ENCODE measurements around the gene PLEKHA7. TPM values are rescaled to one million over a fixed set of nuclear protein-coding genes. Genes with fewer than 3 reads are reported as not detected.

PLEKHA7 gene
- total and polyA plus RNA-seq, 5 donors from 2014 or later: 0.48 to 1.8 (median 0.73) TPM

DNA sequence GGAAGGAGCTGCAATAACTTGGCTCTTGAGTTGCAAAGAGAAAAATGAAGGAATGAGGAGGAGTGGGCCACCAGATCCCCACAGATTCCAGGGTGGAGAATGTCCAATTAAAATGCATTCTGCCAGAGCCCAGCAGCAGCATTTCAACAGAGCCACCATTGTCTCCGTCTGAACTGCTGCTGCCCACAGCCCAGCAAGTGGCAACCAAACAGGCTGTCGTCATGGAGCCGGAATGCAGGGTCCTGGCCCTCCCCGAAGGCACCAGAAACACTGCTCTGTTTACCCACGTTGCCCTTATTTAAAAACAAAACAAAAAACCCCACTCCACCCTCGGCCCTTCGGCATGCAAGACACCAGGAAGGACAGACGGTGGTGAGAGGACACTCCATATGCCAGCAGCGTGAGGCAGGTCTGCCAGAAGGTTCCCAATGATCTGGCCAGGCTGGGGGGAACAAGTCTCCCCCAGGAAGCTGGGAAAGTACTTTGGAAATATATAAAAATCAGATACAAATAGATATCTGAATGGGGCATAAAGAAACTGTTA, 32.5 kb downstream of the PLEKHA7 start:
- ATAC-seq (ENCODE audit: low read depth in 2 of 2): no peak
- H3K27me3 ChIP-seq (ENCODE audit: control insufficient read depth, insufficient read depth, low read length): no peaks in the 10 kb centered on the region
- peaks cover 7% of the 10 kb centered on the region for H3K4me1 ChIP-seq (ENCODE audit: control insufficient read depth, insufficient read depth, low read length, poor library complexity, severe bottlenecking)
- no peak overlapping the region for H3K4me3 ChIP-seq (ENCODE audit: low read depth, low read length)
- no peaks in the 10 kb centered on the region for H3K9me3 Mint-ChIP-seq
- DNase-seq: no peak
- H3K36me3 ChIP-seq (ENCODE audit: control insufficient read depth, insufficient read depth, low read length): no peaks in the 10 kb centered on the region
- no peak overlapping the region for H3K27ac Mint-ChIP-seq
- H3K27me3 Mint-ChIP-seq: peaks cover 5% of the 10 kb centered on the region
- peaks cover 7 to 15% (median 9%) of the 10 kb centered on the region in 4 donors for H3K4me1 Mint-ChIP-seq
- no peaks in the 10 kb centered on the region for H3K36me3 Mint-ChIP-seq
- H3K27ac ChIP-seq (ENCODE audit: insufficient read depth, low read length, poor library complexity, severe bottlenecking): no peak overlapping the region
- no peaks in the 10 kb centered on the region for H3K9me3 ChIP-seq (ENCODE audit: control insufficient read depth in 2 of 2, low read length in 2 of 2)
- no peak overlapping the region for H3K4me3 Mint-ChIP-seq

DNA sequence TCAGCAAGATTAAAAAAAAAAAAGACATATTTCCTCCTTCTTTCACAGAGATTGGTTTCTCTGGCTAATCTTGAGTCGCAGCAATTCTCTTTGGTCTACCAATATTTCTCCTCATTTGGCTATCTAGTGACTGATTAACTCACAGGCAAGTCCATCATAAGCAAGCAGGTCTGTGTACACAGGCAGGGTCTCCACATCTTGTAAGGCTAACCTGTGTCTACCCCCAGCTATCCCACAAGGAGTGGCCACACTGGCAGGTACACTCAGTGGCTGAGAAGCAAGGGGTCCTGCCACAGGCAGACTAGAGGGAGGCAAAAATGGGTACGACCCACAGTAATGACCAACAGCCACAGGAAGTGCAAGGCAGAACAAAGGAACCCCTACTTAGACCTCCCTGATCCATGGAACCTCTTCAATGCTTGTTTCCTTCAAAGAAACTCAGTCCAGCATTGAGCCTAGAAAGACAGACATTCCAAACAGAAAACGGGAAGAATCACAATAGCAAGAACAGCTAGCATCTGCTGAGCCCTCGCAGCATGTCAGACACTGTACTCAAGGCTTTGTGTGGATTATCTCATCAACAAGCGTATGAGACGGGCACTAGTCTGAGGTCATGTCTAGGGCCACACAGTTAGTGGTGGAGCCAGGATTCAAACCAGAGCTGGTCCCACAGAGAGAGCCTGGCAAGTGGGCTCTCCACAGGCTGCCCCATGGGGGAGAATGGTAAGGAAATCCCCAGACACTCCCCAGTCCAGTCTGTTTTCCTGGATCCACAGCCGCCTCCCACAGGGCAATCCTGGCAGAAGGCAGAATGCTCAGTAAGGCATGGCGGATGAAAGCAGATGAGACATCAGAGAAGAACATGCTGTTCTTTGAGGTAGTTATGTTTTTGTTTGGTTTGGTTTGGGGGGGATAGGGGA, 34.3 kb downstream of the PLEKHA7 start:
- DNase-seq (no peak), ATAC-seq (ENCODE audit: low read depth in 2 of 2) (no peak)
- H3K27ac ChIP-seq (ENCODE audit: insufficient read depth, low read length, poor library complexity, severe bottlenecking): no peak overlapping the region
- no peaks in the 10 kb centered on the region for H3K36me3 ChIP-seq (ENCODE audit: control insufficient read depth, insufficient read depth, low read length)
- H3K4me3 ChIP-seq (ENCODE audit: low read depth, low read length): no peak overlapping the region
- no peaks in the 10 kb centered on the region for H3K4me1 ChIP-seq (ENCODE audit: control insufficient read depth, insufficient read depth, low read length, poor library complexity, severe bottlenecking)
- Mint-ChIP-seq H3K9me3 (peaks cover 0 to 2% (median 0%) of the 10 kb centered on the region in 7 donors), H3K27ac (no peak overlapping the region), H3K27me3 (peaks cover 10% of the 10 kb centered on the region), H3K4me3 (no peak overlapping the region), H3K4me1 (no peaks in the 10 kb centered on the region), H3K36me3 (no peaks in the 10 kb centered on the region)
- H3K9me3 ChIP-seq (ENCODE audit: control insufficient read depth in 2 of 2, low read length in 2 of 2): no peaks in the 10 kb centered on the region
- H3K27me3 ChIP-seq (ENCODE audit: control insufficient read depth, insufficient read depth, low read length): no peaks in the 10 kb centered on the region

DNA sequence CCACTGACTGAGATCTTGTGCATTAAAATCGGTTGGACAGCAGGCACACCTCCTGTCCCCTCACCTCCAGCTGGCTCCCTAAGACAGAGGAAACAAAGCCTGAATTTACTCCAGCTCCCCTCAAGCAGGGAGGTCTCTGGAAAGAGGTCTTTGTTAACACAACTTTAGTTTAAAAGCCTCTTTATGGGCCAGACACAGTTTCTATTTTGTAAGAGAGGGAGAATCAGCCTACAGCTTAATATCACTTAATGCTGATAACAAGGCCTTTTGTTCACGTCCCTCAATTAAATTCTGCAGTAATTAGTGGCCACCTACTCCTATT, 36.3 kb downstream of the PLEKHA7 start:
- Mint-ChIP-seq H3K36me3 (no peaks in the 10 kb centered on the region), H3K4me3 (no peak overlapping the region), H3K4me1 (no peaks in the 10 kb centered on the region), H3K27ac (no peak overlapping the region), H3K9me3 (peaks cover 0 to 2% (median 0%) of the 10 kb centered on the region in 7 donors), H3K27me3 (peaks cover 10% of the 10 kb centered on the region)
- DNase-seq: no peak
- no peaks in the 10 kb centered on the region for H3K27me3 ChIP-seq (ENCODE audit: control insufficient read depth, insufficient read depth, low read length)
- no peak for ATAC-seq (ENCODE audit: low read depth in 2 of 2)
- H3K36me3 ChIP-seq (ENCODE audit: control insufficient read depth, insufficient read depth, low read length): no peaks in the 10 kb centered on the region
- H3K4me3 ChIP-seq (ENCODE audit: low read depth, low read length): no peak overlapping the region
- H3K4me1 ChIP-seq (ENCODE audit: control insufficient read depth, insufficient read depth, low read length, poor library complexity, severe bottlenecking): no peaks in the 10 kb centered on the region
- no peaks in the 10 kb centered on the region for H3K9me3 ChIP-seq (ENCODE audit: control insufficient read depth in 2 of 2, low read length in 2 of 2)
- H3K27ac ChIP-seq (ENCODE audit: insufficient read depth, low read length, poor library complexity, severe bottlenecking): no peak overlapping the region

DNA sequence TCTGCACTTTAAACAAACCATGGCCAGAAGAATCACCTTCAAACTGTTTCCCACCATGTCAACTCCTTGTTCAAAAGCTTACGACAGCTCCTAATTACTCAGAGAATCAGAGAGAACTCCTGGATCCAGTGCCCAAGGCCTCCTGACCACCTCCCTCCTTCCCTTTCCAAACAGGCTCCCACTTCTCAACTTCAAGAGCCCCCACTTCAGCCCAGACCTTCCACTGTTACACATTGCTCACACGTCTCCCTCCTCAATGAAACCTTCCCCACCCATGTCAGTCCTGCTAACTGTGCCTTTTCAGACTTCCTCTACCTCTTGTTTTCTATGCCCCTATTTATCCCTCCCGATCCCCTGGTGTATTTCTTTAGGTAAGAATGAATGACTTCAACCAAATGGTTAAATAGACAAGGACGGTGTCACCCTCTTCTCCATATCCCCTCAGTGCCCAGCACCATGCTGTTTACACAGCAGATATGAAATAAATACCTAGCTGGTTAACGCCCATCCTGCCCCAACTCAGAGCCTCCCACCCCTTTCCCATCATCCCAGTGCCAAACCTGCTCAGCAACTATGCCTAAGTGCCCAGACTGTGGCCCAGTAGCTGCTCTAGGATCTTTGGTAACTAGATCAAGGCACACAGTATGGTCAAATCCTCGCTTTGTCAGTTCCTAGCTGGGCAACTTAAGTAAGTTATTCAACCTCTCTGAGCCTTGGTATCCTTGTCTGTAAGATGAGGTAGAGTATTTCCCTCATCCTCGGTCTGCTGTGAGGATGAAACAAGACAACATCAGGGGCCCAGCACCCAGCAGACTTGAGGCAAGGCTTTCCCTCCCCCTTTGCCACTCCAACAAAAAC, 36.8 kb downstream of the PLEKHA7 start:
- peaks cover 0 to 2% (median 0%) of the 10 kb centered on the region in 7 donors for H3K9me3 Mint-ChIP-seq
- H3K4me3 Mint-ChIP-seq: no peak overlapping the region
- H3K4me3 ChIP-seq (ENCODE audit: low read depth, low read length): no peak overlapping the region
- H3K27ac Mint-ChIP-seq: no peak overlapping the region
- ATAC-seq (ENCODE audit: low read depth in 2 of 2) (no peak), DNase-seq (no peak)
- no peaks in the 10 kb centered on the region for H3K4me1 Mint-ChIP-seq
- no peaks in the 10 kb centered on the region for H3K27me3 ChIP-seq (ENCODE audit: control insufficient read depth, insufficient read depth, low read length)
- peaks cover 10% of the 10 kb centered on the region for H3K27me3 Mint-ChIP-seq
- H3K36me3 ChIP-seq (ENCODE audit: control insufficient read depth, insufficient read depth, low read length): no peaks in the 10 kb centered on the region
- H3K9me3 ChIP-seq (ENCODE audit: control insufficient read depth in 2 of 2, low read length in 2 of 2): no peaks in the 10 kb centered on the region
- no peak overlapping the region for H3K27ac ChIP-seq (ENCODE audit: insufficient read depth, low read length, poor library complexity, severe bottlenecking)
- H3K4me1 ChIP-seq (ENCODE audit: control insufficient read depth, insufficient read depth, low read length, poor library complexity, severe bottlenecking): no peaks in the 10 kb centered on the region
- no peaks in the 10 kb centered on the region for H3K36me3 Mint-ChIP-seq

DNA sequence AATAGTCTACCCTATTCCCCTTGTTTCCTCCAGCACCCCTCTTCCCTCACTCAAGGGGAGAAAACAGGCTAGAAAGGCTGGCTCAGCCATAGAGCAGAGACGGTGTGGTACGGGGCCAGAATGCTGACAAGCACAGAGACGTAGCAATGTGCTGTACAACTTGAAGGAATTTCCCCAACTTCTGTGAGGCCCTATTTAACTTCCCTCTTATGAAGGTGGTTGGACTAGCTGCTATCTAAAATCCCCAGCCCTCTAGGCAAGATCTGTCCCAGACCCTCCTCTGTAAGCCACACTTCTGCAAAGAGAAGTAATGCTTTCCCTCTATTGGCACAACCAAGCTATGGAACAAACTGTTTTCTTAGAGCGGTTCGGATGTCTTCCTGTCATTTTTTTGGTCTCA, 37.8 kb downstream of the PLEKHA7 start:
- Histone ChIP-seq H3K4me1 (ENCODE audit: control insufficient read depth, insufficient read depth, low read length, poor library complexity, severe bottlenecking) (no peaks in the 10 kb centered on the region), H3K36me3 (ENCODE audit: control insufficient read depth, insufficient read depth, low read length) (no peaks in the 10 kb centered on the region), H3K9me3 (ENCODE audit: control insufficient read depth in 2 of 2, low read length in 2 of 2) (no peaks in the 10 kb centered on the region), H3K27me3 (ENCODE audit: control insufficient read depth, insufficient read depth, low read length) (no peaks in the 10 kb centered on the region), H3K4me3 (ENCODE audit: low read depth, low read length) (no peak overlapping the region), H3K27ac (ENCODE audit: insufficient read depth, low read length, poor library complexity, severe bottlenecking) (no peak overlapping the region)
- Mint-ChIP-seq H3K9me3 (peaks cover 0 to 2% (median 0%) of the 10 kb centered on the region in 7 donors), H3K4me3 (no peak overlapping the region), H3K27ac (no peak overlapping the region), H3K4me1 (no peaks in the 10 kb centered on the region), H3K27me3 (peaks cover 10% of the 10 kb centered on the region), H3K36me3 (no peaks in the 10 kb centered on the region)
- no peak for DNase-seq
- ATAC-seq (ENCODE audit: low read depth in 2 of 2): no peak

DNA sequence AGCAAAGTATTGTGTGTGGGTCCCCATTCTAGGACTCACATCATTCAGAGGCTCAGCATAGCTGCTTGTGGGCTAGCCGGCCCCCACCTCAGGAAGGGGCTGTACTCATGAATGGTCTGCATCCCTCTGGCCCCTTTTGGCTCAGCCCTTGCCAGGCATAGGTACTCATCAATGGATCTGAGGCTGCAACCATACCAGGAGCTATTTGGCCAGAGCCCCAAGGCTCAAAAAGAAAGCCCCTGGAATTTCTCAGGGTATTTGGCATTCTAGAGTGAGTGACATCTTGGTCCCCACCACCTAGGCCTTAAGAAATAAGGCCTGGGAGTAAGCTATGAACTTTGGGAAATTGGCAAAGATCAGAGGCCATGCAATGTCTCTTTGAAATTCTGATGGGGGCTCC, 38.3 kb downstream of the PLEKHA7 start:
- Mint-ChIP-seq H3K36me3 (no peaks in the 10 kb centered on the region), H3K9me3 (peaks cover 0 to 2% (median 0%) of the 10 kb centered on the region in 7 donors), H3K4me3 (no peak overlapping the region), H3K4me1 (no peaks in the 10 kb centered on the region), H3K27me3 (peaks cover 12% of the 10 kb centered on the region), H3K27ac (no peak overlapping the region)
- no peak for ATAC-seq (ENCODE audit: low read depth in 2 of 2)
- H3K4me1 ChIP-seq (ENCODE audit: control insufficient read depth, insufficient read depth, low read length, poor library complexity, severe bottlenecking): no peaks in the 10 kb centered on the region
- DNase-seq: no peak
- no peak overlapping the region for H3K4me3 ChIP-seq (ENCODE audit: low read depth, low read length)
- no peaks in the 10 kb centered on the region for H3K36me3 ChIP-seq (ENCODE audit: control insufficient read depth, insufficient read depth, low read length)
- H3K27ac ChIP-seq (ENCODE audit: insufficient read depth, low read length, poor library complexity, severe bottlenecking): no peak overlapping the region
- no peaks in the 10 kb centered on the region for H3K9me3 ChIP-seq (ENCODE audit: control insufficient read depth in 2 of 2, low read length in 2 of 2)
- no peaks in the 10 kb centered on the region for H3K27me3 ChIP-seq (ENCODE audit: control insufficient read depth, insufficient read depth, low read length)

DNA sequence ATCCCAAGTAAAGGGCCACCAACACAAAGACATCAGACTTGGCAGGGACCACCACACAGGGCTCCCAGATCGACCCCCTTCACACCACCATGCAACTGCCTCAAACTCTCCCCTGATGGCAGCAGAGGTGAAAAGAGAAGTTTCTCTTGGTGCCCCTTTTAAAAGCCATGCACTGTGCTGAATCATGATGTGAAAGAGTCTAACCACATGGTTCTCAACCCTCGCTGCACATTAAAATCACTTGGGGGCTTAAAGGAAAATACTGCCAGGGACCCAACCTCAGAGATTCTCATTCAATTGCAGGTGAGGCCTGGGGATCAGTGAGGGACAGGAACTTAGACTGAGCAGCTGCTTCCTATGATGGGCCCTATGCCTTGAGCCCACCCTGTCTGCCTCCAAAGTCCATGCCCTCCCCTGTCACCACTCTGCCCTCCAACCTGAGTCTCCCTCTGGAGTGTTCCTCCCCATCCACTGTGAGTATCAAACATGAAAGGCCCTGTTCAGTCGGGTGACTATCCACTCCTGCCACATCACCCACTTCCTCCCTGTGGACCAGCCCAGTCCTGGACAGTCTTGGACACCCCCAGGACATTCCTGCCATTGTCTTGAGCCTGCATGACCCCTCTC, 40.8 kb downstream of the PLEKHA7 start:
- no peaks in the 10 kb centered on the region for H3K4me1 ChIP-seq (ENCODE audit: control insufficient read depth, insufficient read depth, low read length, poor library complexity, severe bottlenecking)
- no peak overlapping the region for H3K4me3 ChIP-seq (ENCODE audit: low read depth, low read length)
- H3K27ac ChIP-seq (ENCODE audit: insufficient read depth, low read length, poor library complexity, severe bottlenecking): no peak overlapping the region
- Mint-ChIP-seq H3K27me3 (peaks cover 14% of the 10 kb centered on the region), H3K4me1 (no peaks in the 10 kb centered on the region), H3K9me3 (peaks cover 0 to 2% (median 0%) of the 10 kb centered on the region in 7 donors), H3K4me3 (no peak overlapping the region), H3K36me3 (no peaks in the 10 kb centered on the region), H3K27ac (no peak overlapping the region)
- no peaks in the 10 kb centered on the region for H3K27me3 ChIP-seq (ENCODE audit: control insufficient read depth, insufficient read depth, low read length)
- no peak for ATAC-seq (ENCODE audit: low read depth in 2 of 2)
- H3K36me3 ChIP-seq (ENCODE audit: control insufficient read depth, insufficient read depth, low read length): no peaks in the 10 kb centered on the region
- H3K9me3 ChIP-seq (ENCODE audit: control insufficient read depth in 2 of 2, low read length in 2 of 2): no peaks in the 10 kb centered on the region
- no peak for DNase-seq
